ENCODE measurements around the gene LIPI.
"Not testable (repeated sequence)": the region's sequence is repeated elsewhere in the genome, so short reads cannot be mapped to it uniquely, and the experiment has no call there.

LIPI gene

DNA sequence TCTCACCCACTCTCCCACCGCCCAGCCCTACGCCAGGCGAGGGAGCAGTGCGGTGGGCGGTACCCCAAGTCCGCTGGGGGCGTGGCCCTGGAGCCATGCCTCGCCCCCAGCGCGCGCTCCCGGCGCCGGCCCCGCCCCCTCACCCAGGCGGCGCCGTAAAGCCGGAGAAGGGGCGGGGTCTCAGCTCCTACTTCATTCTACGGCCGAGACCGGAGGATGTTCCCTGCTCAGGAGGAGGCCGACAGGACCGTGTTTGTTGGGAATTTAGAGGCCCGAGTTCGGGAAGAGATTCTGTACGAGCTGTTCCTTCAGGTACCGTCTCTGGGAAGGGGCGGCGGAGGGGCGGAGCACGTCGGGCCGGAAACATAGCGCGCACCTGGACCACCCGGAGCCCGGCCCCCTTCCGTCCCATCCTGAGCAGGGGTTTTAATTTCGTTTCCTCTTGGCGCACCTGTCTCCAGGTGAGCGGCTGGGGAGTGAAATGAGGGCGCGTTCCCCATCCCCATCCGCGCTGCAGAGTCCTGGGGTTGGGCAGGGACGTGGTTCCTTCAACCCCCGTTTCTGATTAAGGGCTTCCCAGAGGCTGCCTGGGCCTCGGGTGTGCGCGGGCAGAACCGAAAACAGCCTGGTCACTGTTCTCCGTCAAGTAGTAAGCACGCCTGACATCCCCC lies 5.4 kb upstream of the LIPI start, which contains the start of gene RBM11:
RBM11 (plus strand) TSS at position 187 of the 671 bp plus-strand sequence; CDS start at position 217, 30 bp downstream.
- DNase-seq (ENCODE audit: low spot score in 2 of 2) (peak; percentile 19 to 57), ATAC-seq (replicated peaks; ENCODE audit: extremely low read depth, poor library complexity, severe bottlenecking) (peak; percentile 79)
- Mint-ChIP-seq H3K27ac (ENCODE audit: low read depth) (no peak within 1 kb of the TSS), H3K4me1 (peaks cover 5% of the 10 kb centered on the region), H3K27me3 (peaks cover 13% of the 10 kb centered on the region), H3K9me3 (no peaks in the 10 kb centered on the region), H3K4me3 (peak within 1 kb of the TSS; percentile 77), H3K36me3 (ENCODE audit: insufficient read depth) (no peaks in the 10 kb centered on the region)

- no peak for DNase-seq (ENCODE audit: low spot score in 2 of 2)
- no peak overlapping the region for H3K27ac Mint-ChIP-seq (ENCODE audit: low read depth)
- H3K9me3 Mint-ChIP-seq = no peaks in the 10 kb centered on the region
- H3K4me1 Mint-ChIP-seq = peaks cover 5% of the 10 kb centered on the region
- no peak overlapping the region for H3K4me3 Mint-ChIP-seq
- H3K36me3 Mint-ChIP-seq (ENCODE audit: insufficient read depth) = peaks cover 1% of the 10 kb centered on the region
- H3K27me3 Mint-ChIP-seq = peaks cover 13% of the 10 kb centered on the region
- ATAC-seq (replicated peaks; ENCODE audit: extremely low read depth, poor library complexity, severe bottlenecking) = no peak
Measured at GRCh38 chr21:14213164-14213563, 2.4 kb upstream of the LIPI start.

DNA sequence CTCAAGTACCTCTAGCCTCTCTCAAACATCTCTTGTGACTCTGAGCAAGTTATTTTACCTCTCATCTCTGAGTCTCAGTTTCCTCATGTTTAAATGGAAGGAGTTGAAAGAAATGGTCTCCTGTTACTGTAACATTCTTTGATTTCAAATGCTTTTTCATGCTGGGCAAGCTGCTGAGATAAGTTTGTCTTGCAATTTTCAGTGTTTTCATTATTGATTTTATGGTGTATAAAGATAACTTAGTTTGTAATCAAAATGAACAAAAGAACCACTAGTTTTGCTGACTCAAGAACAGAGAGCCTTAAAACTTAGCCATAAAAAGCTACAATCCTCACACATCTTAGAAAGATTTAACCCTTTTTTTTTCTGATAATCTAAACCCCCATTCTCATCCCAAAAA lies 4.5 kb downstream of the LIPI start:
- Mint-ChIP-seq H3K4me1 (no peaks in the 10 kb centered on the region), H3K4me3 (no peak overlapping the region), H3K27me3 (peaks cover 9% of the 10 kb centered on the region), H3K36me3 (ENCODE audit: insufficient read depth) (peaks cover 1% of the 10 kb centered on the region), H3K9me3 (no peaks in the 10 kb centered on the region), H3K27ac (ENCODE audit: low read depth) (no peak overlapping the region)
- ATAC-seq (replicated peaks; ENCODE audit: extremely low read depth, poor library complexity, severe bottlenecking) (no peak), DNase-seq (ENCODE audit: low spot score in 2 of 2) (no peak)

GRCh38 chr21:14166463-14167223 lies 44.1 kb downstream of the LIPI start:
- ATAC-seq (replicated peaks; ENCODE audit: extremely low read depth, poor library complexity, severe bottlenecking); H3K4me1 Mint-ChIP-seq: not testable (repeated sequence)

GRCh38 chr21:14143999-14144398 lies 66.8 kb downstream of the LIPI start:
- H3K36me3 Mint-ChIP-seq (ENCODE audit: insufficient read depth) = no peaks in the 10 kb centered on the region
- no peaks in the 10 kb centered on the region for H3K4me1 Mint-ChIP-seq
- no peak overlapping the region for H3K27ac Mint-ChIP-seq (ENCODE audit: low read depth)
- DNase-seq (ENCODE audit: low spot score in 2 of 2) = no peak
- ATAC-seq (replicated peaks; ENCODE audit: extremely low read depth, poor library complexity, severe bottlenecking) = no peak
- no peaks in the 10 kb centered on the region for H3K9me3 Mint-ChIP-seq
- peaks cover 5% of the 10 kb centered on the region for H3K27me3 Mint-ChIP-seq
- no peak overlapping the region for H3K4me3 Mint-ChIP-seq

More at GRCh38 chr21:14166463-14167223, 44.1 kb downstream of the LIPI start:
- H3K4me3 Mint-ChIP-seq; H3K36me3 Mint-ChIP-seq (ENCODE audit: insufficient read depth); DNase-seq (ENCODE audit: low spot score in 2 of 2); H3K27ac Mint-ChIP-seq (ENCODE audit: low read depth); H3K27me3 Mint-ChIP-seq; H3K9me3 Mint-ChIP-seq: not testable (repeated sequence)

- Mint-ChIP-seq H3K4me1 (peaks cover 7% of the 10 kb centered on the region), H3K27ac (ENCODE audit: low read depth) (no peak overlapping the region), H3K36me3 (ENCODE audit: insufficient read depth) (no peaks in the 10 kb centered on the region), H3K27me3 (no peaks in the 10 kb centered on the region), H3K9me3 (no peaks in the 10 kb centered on the region), H3K4me3 (no peak overlapping the region)
- DNase-seq (ENCODE audit: low spot score in 2 of 2) (no peak), ATAC-seq (replicated peaks; ENCODE audit: extremely low read depth, poor library complexity, severe bottlenecking) (no peak)
Measured at GRCh38 chr21:14124266-14124665, 86.5 kb downstream of the LIPI start.

DNA sequence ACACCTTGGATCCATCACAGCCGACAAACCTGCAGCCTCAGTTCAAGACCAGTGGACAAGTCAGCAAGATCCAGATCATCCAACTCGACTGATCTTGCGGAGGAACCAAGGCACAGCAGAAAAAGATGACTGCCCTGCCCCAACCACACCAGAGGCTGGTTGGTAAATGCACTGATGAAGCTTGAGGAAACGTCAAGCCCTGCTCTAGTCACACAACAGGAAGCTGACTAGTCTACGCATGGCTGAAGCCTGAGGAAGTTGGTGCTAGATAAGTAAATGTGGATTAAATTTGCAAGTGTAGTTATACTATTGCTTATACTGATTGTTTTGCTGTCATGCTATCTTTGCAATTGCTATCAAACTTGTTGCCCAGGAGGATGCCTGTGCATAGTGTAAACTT lies 89.0 kb downstream of the LIPI start:
- ATAC-seq (replicated peaks; ENCODE audit: extremely low read depth, poor library complexity, severe bottlenecking) = no peak
- no peaks in the 10 kb centered on the region for H3K9me3 Mint-ChIP-seq
- H3K27me3 Mint-ChIP-seq = no peaks in the 10 kb centered on the region
- H3K4me3 Mint-ChIP-seq = no peak overlapping the region
- no peak overlapping the region for H3K27ac Mint-ChIP-seq (ENCODE audit: low read depth)
- DNase-seq (ENCODE audit: low spot score in 2 of 2) = no peak
- H3K4me1 Mint-ChIP-seq = peaks cover 7% of the 10 kb centered on the region
- H3K36me3 Mint-ChIP-seq (ENCODE audit: insufficient read depth) = no peaks in the 10 kb centered on the region

- Mint-ChIP-seq H3K36me3 (ENCODE audit: insufficient read depth) (peaks cover 3% of the 10 kb centered on the region), H3K4me3 (no peak overlapping the region), H3K27me3 (no peaks in the 10 kb centered on the region), H3K9me3 (no peaks in the 10 kb centered on the region), H3K4me1 (peaks cover 7% of the 10 kb centered on the region), H3K27ac (ENCODE audit: low read depth) (no peak overlapping the region)
- ATAC-seq (replicated peaks; ENCODE audit: extremely low read depth, poor library complexity, severe bottlenecking) = peak; percentile 47
- DNase-seq (ENCODE audit: low spot score in 2 of 2) = no peak
Measured at GRCh38 chr21:14120091-14120734, 90.5 kb downstream of the LIPI start.

DNA sequence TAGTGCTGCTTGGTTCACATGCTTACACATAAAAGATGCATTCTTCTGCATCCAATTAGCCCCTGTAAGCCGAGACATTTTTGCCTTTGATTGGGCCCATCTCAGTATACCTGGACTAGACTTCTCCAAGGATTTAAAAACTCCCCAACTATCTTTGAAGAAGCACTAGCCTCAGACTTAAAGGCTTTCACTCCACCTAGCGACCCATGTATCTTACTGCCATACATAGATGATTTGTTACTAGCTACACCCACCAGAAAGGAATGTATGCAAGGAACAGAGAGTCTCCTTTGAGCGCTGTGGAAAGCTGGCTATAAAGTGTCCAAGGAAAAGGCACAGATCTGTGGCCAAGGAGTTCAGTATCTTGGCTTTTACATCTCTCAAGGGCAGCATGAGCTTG lies 91.7 kb downstream of the LIPI start:
- Mint-ChIP-seq H3K27me3 (no peaks in the 10 kb centered on the region), H3K27ac (ENCODE audit: low read depth) (no peak overlapping the region), H3K4me1 (peaks cover 7% of the 10 kb centered on the region), H3K4me3 (no peak overlapping the region), H3K36me3 (ENCODE audit: insufficient read depth) (peaks cover 3% of the 10 kb centered on the region), H3K9me3 (no peaks in the 10 kb centered on the region)
- ATAC-seq (replicated peaks; ENCODE audit: extremely low read depth, poor library complexity, severe bottlenecking) (no peak), DNase-seq (ENCODE audit: low spot score in 2 of 2) (no peak)

- DNase-seq (ENCODE audit: low spot score in 2 of 2) = no peak
- Mint-ChIP-seq H3K4me3 (no peak overlapping the region), H3K9me3 (no peaks in the 10 kb centered on the region), H3K27me3 (no peaks in the 10 kb centered on the region), H3K27ac (ENCODE audit: low read depth) (no peak overlapping the region), H3K36me3 (ENCODE audit: insufficient read depth) (peaks cover 3% of the 10 kb centered on the region), H3K4me1 (peaks cover 7% of the 10 kb centered on the region)
- no peak for ATAC-seq (replicated peaks; ENCODE audit: extremely low read depth, poor library complexity, severe bottlenecking)
Measured at GRCh38 chr21:14116080-14116481, 94.7 kb downstream of the LIPI start.

- no peak overlapping the region for H3K4me3 Mint-ChIP-seq
- ATAC-seq (replicated peaks; ENCODE audit: extremely low read depth, poor library complexity, severe bottlenecking) = no peak
- no peaks in the 10 kb centered on the region for H3K9me3 Mint-ChIP-seq
- no peaks in the 10 kb centered on the region for H3K27me3 Mint-ChIP-seq
- DNase-seq (ENCODE audit: low spot score in 2 of 2) = no peak
- peaks cover 7% of the 10 kb centered on the region for H3K4me1 Mint-ChIP-seq
- H3K27ac Mint-ChIP-seq (ENCODE audit: low read depth) = no peak overlapping the region
- peaks cover 3% of the 10 kb centered on the region for H3K36me3 Mint-ChIP-seq (ENCODE audit: insufficient read depth)
Measured at GRCh38 chr21:14115646-14116045, 95.1 kb downstream of the LIPI start.

DNA sequence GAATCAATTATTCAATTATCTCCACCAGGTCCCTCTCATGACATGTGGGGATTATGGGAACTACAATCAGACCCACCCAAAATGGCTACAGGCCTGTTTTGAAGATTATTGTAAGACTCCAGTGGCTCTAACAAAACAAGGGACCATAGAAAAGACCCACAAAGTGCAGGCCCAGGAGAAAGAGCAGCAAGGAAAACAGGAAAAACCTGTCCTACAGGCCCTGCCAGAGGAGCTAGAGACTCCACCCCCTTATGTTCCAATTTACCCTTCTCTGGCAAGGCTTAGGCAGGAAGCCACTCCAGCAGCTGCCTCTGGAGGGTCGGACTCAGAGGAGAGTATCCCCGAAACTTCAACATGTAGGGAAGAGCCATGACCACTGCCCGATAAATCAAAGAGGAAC lies 96.5 kb downstream of the LIPI start:
- DNase-seq (ENCODE audit: low spot score in 2 of 2) (no peak), ATAC-seq (replicated peaks; ENCODE audit: extremely low read depth, poor library complexity, severe bottlenecking) (no peak)
- H3K27me3 Mint-ChIP-seq = no peaks in the 10 kb centered on the region
- no peaks in the 10 kb centered on the region for H3K9me3 Mint-ChIP-seq
- H3K36me3 Mint-ChIP-seq (ENCODE audit: insufficient read depth) = peaks cover 3% of the 10 kb centered on the region
- H3K4me1 Mint-ChIP-seq = no peaks in the 10 kb centered on the region
- no peak overlapping the region for H3K4me3 Mint-ChIP-seq
- H3K27ac Mint-ChIP-seq (ENCODE audit: low read depth) = no peak overlapping the region

- H3K27me3 Mint-ChIP-seq; H3K4me3 Mint-ChIP-seq; H3K36me3 Mint-ChIP-seq (ENCODE audit: insufficient read depth): not testable (repeated sequence)
Measured at GRCh38 chr21:14104564-14104963, 106.2 kb downstream of the LIPI start.

More at GRCh38 chr21:14104564-14104963, 106.2 kb downstream of the LIPI start:
- not testable (repeated sequence) for ATAC-seq (replicated peaks; ENCODE audit: extremely low read depth, poor library complexity, severe bottlenecking); DNase-seq (ENCODE audit: low spot score in 2 of 2); H3K27ac Mint-ChIP-seq (ENCODE audit: low read depth); H3K9me3 Mint-ChIP-seq; H3K4me1 Mint-ChIP-seq
